HL-60/S4 treated with retinoic acid at 250 ng/mL for 4 days and 3 days (cell line): ENCODE measurements around the gene CNTNAP2.

Experiments
- in situ Hi-C: fragments of 300-500 bp; cut with MboI; formaldehyde crosslinking; loops from 2 replicates; pipeline ENCODE4 v1.7.0; 2022; ENCODE audit warnings: low sequenced_read_pairs

CNTNAP2 gene

DNA sequence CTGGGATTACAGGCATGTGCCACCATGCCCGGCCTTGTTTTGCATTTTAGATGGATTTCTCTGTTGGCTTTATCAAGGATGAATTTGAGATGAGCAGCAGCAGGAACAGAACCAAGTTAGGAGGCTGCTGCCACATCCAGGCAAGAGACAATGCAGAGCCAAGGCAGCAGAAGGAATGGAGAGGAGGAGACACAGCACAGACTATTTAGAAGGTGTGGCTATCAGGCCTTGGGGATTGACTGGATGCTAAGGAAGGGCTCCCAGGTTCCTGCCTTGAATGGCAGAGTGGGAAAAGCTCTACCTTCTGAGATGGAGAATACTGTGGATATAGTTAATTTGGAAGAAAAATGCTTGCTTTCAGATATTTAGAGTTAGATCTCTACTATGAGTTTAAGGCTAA lies 1989.3 kb downstream of the CNTNAP2 start:
- in situ Hi-C loops = no loop called here

GRCh38 chr7:148107443-148108127 lies 1991.0 kb downstream of the CNTNAP2 start:
- in situ Hi-C loops = no loop called here

DNA sequence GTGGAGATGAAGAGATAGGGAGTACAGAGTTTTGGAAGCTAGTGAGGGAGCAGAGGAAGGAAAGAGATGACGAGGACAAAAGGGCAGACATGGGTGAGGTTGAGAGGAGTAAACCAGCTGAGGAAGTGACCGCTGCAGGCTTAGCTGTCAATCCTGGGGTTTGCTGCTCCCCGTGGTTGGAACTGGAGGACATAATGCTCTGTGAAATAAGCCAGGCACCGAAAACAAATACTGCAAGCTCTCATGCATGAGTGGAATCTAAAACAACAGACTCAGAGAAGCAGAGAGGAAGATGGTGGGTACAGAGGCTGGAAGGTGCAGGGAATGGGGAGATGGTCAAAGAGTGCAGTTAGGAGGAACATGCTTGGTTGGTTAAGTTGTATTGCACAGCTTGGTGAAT lies 1991.8 kb downstream of the CNTNAP2 start:
- in situ Hi-C loops = no loop called here

GRCh38 chr7:148110097-148110868 lies 1993.7 kb downstream of the CNTNAP2 start:
- in situ Hi-C loops = no loop called here

DNA sequence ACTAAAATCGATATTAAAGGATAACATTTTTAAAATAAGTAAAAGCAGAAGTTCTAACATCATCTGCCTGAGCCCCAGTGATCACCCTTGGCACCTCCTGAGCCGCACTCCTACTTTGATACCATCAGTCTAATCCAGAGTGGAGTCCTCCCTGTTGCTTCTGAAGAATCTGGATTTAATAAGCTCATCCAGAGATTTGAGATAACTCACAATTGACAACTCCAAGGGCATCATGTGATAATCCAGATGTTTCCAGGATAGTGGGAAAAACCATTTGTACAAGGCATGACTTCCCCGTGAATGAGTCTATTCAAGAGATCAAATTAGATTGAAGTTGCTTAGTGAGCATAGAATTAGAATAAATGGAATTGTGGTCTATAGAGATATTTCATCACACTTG lies 1998.2 kb downstream of the CNTNAP2 start:
- in situ Hi-C loops = no loop called here

- in situ Hi-C loops = no loop called here
These were observed 1998.7 kb downstream of the CNTNAP2 start for GRCh38 chr7:148115308-148115707.

- in situ Hi-C loops = no loop called here
These were observed 1999.6 kb downstream of the CNTNAP2 start for GRCh38 chr7:148116195-148116594.

GRCh38 chr7:148116829-148117403 lies 2000.3 kb downstream of the CNTNAP2 start:
- in situ Hi-C loops = no loop called here

GRCh38 chr7:148118371-148118770 lies 2001.8 kb downstream of the CNTNAP2 start:
- in situ Hi-C loops = no loop called here

GRCh38 chr7:148121401-148121800 lies 2004.8 kb downstream of the CNTNAP2 start:
- in situ Hi-C loops = no loop called here

DNA sequence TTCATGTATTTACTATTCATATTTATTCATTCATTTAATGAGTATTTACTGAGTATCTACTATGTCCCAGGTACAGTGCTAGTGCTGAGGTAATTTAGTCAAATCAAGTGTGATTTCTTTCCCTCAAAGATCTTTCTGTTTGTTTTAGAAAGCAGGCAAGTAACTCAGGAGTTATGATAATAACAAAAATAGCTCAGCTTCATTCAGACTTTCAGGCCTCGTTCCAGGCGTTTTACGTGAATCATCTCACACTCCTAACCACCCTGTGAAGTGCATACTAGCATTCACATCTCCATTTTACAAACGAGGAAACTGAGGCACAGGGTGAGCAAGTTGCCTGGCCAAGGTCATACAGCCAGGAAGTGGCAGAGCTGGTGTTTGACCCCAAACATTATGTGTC lies 2005.2 kb downstream of the CNTNAP2 start:
- in situ Hi-C loops = no loop called here

DNA sequence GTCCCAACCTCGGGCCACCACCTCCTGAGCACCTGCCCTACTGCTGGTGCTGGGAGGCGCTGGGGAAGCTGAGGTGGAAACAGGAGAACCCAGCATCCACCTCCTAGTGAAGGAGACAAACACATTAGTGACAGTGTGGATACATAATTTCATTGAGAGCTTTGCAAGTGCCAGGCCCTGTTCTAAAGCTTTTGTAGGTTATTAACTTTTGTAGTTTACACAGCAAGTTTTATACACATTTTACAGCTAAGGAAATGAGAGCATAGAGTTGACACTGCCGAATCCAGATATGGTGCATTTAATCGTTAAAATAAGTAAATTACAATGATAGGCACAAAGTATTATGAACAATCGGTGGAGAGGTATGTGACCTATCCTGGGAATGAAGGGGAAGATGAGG lies 2007.9 kb downstream of the CNTNAP2 start:
- in situ Hi-C loops = no loop called here

DNA sequence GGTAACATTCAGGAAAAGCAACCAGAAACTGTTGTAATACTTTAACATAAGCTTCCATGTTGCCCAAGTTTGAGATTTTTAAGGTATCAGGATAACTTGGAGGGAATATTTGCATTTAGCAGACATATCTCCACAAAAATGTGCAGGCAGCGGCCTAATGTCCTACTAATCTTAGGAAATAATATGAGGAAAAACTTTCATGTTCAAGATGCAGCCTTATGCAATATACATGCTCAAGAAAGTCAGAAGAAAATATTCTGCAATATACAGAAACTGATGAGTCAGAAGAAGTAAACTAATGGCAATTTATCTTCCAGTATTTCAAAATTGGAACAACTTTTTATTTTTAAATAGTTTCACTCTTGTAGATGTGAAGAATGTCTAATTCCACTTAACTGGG lies 2010.8 kb downstream of the CNTNAP2 start:
- in situ Hi-C loops = no loop called here

DNA sequence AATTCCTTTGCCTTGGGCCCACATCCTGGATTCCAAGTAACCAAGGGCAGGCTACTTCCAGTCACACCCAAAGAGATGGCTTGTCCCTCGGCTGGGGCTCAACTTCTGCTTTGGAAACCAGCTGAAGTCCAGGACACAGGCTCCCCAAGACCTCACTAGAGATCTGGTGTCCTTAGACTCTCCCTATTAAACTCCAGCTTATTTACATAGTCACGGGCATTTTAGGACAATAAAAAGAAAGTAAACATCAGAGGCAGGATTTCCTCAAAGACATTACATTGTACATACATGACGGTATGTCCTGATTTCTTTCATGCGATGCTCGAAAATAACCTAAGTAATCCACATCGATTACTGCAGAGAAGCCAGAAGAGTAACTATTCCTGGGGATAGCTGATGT lies 2012.4 kb downstream of the CNTNAP2 start:
- in situ Hi-C loops = no loop called here

GRCh38 chr7:148135116-148135515 lies 2018.5 kb downstream of the CNTNAP2 start:
- in situ Hi-C loops = no loop called here

DNA sequence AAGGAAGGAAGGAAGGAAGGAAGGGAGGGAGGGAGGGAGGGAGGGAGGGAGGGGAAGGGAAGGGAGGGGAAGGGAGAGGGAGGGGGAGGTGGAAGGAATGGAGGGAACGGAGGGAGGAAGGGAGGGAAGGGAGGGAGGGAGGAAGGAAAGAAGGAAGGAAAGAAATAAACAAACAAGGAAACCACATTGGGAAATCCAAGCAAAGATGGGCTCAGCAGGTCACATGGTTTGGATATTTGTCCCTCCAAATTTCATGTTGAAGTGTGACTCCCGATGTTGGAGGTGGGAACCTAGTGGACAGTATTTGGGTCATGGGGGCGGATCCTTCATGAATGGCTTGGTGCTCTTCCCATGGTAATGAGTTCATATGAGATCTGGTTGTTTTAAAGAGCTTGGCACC lies 2019.4 kb downstream of the CNTNAP2 start:
- in situ Hi-C loops = no loop called here

DNA sequence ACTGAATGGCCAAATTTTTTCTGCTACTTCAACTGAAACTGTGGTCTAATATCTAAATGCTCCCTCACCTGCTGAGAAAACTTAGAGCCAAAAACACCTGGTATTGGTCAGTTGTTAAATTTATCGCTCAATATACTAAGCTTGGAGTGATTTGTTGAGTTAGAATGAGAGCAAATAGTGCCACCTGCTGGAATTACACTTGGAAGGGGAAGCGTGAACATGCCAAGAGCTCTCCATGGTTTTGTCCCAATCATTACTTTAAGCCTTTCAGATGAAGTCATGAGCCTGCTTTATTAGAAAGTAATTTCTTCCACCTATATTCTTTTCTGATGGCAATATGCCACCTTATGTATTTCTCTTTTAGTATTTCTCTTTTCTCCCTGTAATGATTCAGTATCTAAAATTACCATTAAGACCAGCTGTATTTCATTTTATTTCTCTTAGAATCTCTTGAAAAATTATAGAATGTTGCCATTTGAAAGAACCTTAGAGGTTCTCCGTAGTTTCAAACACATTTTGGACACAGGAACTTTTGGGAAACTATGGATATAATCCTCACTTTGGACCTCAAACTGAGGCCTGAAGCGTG lies 2026.2 kb downstream of the CNTNAP2 start:
- in situ Hi-C loops = no loop called here

DNA sequence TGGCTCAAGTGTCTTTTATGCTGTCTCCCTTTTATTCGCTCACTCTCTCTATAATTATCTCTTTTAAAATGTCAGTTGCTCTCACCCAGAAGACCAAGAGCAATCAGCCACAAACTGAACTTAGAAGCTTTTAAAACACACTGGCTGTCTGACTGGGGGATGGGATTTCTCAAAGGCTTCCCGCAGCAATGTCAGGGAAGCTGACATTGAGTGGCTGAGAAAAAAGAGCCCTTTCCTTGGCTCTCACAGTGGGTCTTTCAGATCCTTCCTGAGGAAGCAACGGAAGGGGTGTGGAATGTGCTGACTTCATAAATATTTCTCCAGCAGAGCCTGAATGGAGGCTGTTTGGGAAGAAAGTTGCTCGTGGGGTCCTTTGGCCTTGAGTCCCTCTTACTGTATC lies 2028.2 kb downstream of the CNTNAP2 start:
- in situ Hi-C loops = no loop called here

DNA sequence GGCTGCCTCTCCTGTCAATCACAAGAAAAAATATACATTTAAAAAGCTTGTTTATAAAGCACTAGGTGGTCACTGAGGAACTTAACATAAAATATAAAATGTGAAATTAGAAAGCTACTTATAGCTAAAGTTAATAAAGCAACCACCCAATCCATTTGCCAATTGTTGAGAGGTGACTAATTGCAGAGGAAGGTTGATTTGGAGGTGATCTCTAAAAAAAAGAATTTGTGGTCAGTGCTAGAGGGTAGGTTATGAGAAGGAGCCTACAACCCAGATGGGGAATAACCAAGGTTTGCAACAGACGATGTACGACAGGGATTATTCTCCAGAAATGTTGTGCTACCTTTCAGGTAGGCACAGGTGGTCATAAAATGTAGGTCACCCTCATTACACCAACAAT lies 2029.7 kb downstream of the CNTNAP2 start:
- in situ Hi-C loops = no loop called here

GRCh38 chr7:148147438-148147837 lies 2030.8 kb downstream of the CNTNAP2 start:
- in situ Hi-C loops = no loop called here

- in situ Hi-C loops = no loop called here
These were observed 2031.9 kb downstream of the CNTNAP2 start for GRCh38 chr7:148148456-148148855.

DNA sequence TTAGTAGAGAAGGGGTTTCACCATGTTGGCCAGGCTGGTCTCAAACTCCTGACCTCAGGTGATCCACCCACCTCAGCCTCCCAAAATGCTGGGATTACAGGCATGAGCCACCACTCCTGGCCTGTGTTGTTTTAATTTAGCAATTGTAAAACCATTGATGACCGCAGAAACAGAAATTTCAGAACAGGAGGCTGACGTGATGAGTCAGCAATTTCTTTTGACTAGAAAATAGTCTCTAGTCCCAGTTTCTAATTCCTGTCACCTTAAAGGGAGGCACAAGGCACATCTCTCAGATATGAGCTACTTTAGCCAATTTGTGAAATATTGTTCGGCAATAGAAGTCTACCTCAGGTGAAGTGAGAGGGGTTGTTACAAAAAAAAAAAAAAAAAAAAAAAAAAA lies 2033.1 kb downstream of the CNTNAP2 start:
- in situ Hi-C loops = no loop called here
